OCI-LY3 (cell line): ENCODE results near the gene PERCC1.

ENCODE experiments used
- EZH2phosphoT487 ChIP-seq: fragments of 200-600 bp; shearing (Covaris generic); IDR thresholded peaks from 2 replicates; pipeline ENCODE4 v1.6.1; 2018; ENCODE audit warnings: antibody characterized with exemption, mixed run types, low read depth
- TF ChIP-seq, protein P1 (sequence below): fragments of 200-600, 300-600 bp; sonication (generic); IDR thresholded peaks from 2 replicates; pipeline ENCODE4 v1.5.1; 2014; ENCODE audit warnings: antibody characterized with exemption, low read length, low read depth

DNA sequence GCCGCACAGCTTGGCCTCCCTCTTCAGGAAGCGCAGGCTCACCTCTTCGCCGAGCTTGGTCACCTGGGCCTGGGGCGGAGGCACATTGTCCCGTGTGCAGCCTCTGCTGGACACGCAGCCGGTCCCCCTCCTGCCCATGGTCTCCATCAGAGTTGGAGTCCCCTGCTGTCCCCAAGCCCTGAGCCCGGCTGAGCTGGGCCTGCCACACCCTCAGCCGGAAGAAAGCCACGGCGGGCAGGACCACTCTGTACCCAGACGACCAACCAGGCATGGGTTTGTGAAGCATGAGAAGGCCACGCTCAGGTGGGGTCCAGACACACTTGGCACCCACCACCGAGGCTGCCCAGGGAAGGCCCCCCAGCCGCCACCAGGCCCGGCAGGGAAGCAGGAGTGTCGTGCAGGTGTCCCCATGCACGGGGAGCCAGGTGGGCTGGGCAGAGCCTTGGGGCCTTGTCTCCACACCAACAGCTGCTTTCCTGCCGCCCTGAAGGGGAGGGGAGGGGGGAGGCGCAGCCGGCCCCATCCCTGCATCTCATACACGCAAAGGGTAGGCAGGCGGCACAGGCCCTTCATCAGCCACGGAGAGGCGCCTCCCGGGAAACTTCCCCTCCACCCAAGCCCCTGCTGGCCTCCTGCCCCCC is 8.3 kb downstream of the PERCC1 start:
- TF ChIP-seq, protein P1, sequence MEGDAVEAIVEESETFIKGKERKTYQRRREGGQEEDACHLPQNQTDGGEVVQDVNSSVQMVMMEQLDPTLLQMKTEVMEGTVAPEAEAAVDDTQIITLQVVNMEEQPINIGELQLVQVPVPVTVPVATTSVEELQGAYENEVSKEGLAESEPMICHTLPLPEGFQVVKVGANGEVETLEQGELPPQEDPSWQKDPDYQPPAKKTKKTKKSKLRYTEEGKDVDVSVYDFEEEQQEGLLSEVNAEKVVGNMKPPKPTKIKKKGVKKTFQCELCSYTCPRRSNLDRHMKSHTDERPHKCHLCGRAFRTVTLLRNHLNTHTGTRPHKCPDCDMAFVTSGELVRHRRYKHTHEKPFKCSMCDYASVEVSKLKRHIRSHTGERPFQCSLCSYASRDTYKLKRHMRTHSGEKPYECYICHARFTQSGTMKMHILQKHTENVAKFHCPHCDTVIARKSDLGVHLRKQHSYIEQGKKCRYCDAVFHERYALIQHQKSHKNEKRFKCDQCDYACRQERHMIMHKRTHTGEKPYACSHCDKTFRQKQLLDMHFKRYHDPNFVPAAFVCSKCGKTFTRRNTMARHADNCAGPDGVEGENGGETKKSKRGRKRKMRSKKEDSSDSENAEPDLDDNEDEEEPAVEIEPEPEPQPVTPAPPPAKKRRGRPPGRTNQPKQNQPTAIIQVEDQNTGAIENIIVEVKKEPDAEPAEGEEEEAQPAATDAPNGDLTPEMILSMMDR, result no peak
- no peak for TF ChIP-seq EZH2phosphoT487
